K562 (cell line): ENCODE results near the gene PRKCB. TPM values are rescaled to one million over a fixed set of nuclear protein-coding genes. Genes with fewer than 3 reads are reported as not detected.
A peak's percentile ranks its signal among the peaks of the same experiment; 100 is the strongest.

Experiments used
- COPS2 ChIP-seq: fragments of 450-650 bp; conservative IDR thresholded peaks from 2 replicates; pipeline ENCODE4 v1.6.1; 2016; ENCODE audit warnings: mild to moderate bottlenecking, moderate library complexity
- CTBP1 ChIP-seq: fragments of 450-650 bp; IDR thresholded peaks from 2 replicates; pipeline ENCODE4 v1.6.1; 2016; ENCODE audit warnings: borderline replicate concordance
- FOSL1 ChIP-seq: fragments of 200-800 bp; sonication (Bioruptor generic); conservative IDR thresholded peaks from 2 replicates; pipeline ENCODE4 v1.6.1; 2016; ENCODE audit warnings: missing genetic modification characterization, missing compliant biosample characterization
- HLTF ChIP-seq: fragments of 450-650 bp; IDR thresholded peaks from 2 replicates; pipeline ENCODE4 v1.6.1; 2016
- JUN ChIP-seq, 2 experiments: sonication (generic) in 1 of 2; formaldehyde crosslinking in 1 of 2; IDR thresholded peaks; 2 replicates each; pipeline versions ENCODE4 v1.6.1 to v1.8.0; 2012 to 2022; ENCODE audit warnings: borderline replicate concordance in 2 of 2, mild to moderate bottlenecking in 2 of 2, improper control_type of control experiment in 1 of 2, low read depth in 1 of 2, low read length in 1 of 2, missing genetic modification reagents in 1 of 2
- KAT7 ChIP-seq: sonication (generic); formaldehyde crosslinking; IDR thresholded peaks from 2 replicates; pipeline ENCODE4 v1.8.0; 2022; ENCODE audit warnings: missing genetic modification reagents, mild to moderate bottlenecking, borderline replicate concordance
- NR2C1 ChIP-seq, 2 experiments: fragments of 450-650 bp; IDR thresholded peaks; 2 replicates each; pipeline ENCODE4 v1.6.1; 2017; ENCODE audit warnings: mild to moderate bottlenecking in 2 of 2, antibody characterized with exemption in 1 of 2, inconsistent platforms in 1 of 2, missing compliant biosample characterization in 1 of 2, missing genetic modification characterization in 1 of 2
- NR3C1 ChIP-seq: sonication (generic); formaldehyde crosslinking; IDR thresholded peaks from 2 replicates; pipeline ENCODE4 v1.8.1; 2022; ENCODE audit warnings: missing genetic modification reagents
- PHF21A ChIP-seq: fragments of 450-650 bp; IDR thresholded peaks from 2 replicates; pipeline ENCODE4 v1.6.1; 2017; ENCODE audit warnings: low read depth, borderline replicate concordance
- RB1 ChIP-seq: fragments of 450-650 bp; IDR thresholded peaks from 2 replicates; pipeline ENCODE4 v1.6.1; 2017; ENCODE audit warnings: low read depth, mild to moderate bottlenecking
- RBM22 ChIP-seq: fragments of 200-400 bp; formaldehyde crosslinking; IDR thresholded peaks from 2 replicates; pipeline ENCODE4 v1.6.1; 2018; ENCODE audit warnings: low read length, low read depth; ENCODE audit not compliant: poor library complexity, severe bottlenecking
- RBM39 ChIP-seq: fragments of 200-400 bp; formaldehyde crosslinking; optimal IDR thresholded peaks from 2 replicates; pipeline ENCODE3; 2018; ENCODE audit warnings: low read depth, low read length
- SRSF7 ChIP-seq: fragments of 200-400 bp; formaldehyde crosslinking; optimal IDR thresholded peaks from 2 replicates; pipeline ENCODE3; 2017; ENCODE audit warnings: mild to moderate bottlenecking, low read depth, low read length
- TSHZ1 ChIP-seq: fragments of 250-450 bp; sonication (Bioruptor Pico); IDR thresholded peaks from 2 replicates; pipeline ENCODE4 v1.4.0; 2020; ENCODE audit warnings: mild to moderate bottlenecking, moderate library complexity
- ZKSCAN1 ChIP-seq: fragments of 150-350 bp; IDR thresholded peaks from 2 replicates; pipeline ENCODE4 v1.6.1; 2016; ENCODE audit warnings: low read depth, low read length
- ZNF77 ChIP-seq: fragments of 250-450 bp; sonication (Bioruptor Pico); IDR thresholded peaks from 2 replicates; pipeline ENCODE4 v1.5.0; 2020
- polyA plus RNA-seq, 8 experiments: library from polyadenylated mRNA; depleted of rRNA in 4 of 8; stranded (reverse) in 5 of 8; unstranded in 3 of 8; fragments of >200 nt; fragmentation: Nextera tagmentation in 2 of 8; fragmentation: Illumina TruSeq in 1 of 8; extraction: Ambion mirVana in 2 of 8; extraction: Trizol in 1 of 8; gene quantifications; 2 replicates each; pipeline versions ENCODE4 v1.2.1 to v1.2.3, GENCODE V29; 2011 to 2014; ENCODE audit warnings: inconsistent platforms in 1 of 8, missing spikeins in 1 of 8
- total RNA-seq, 7 experiments: library from RNA; depleted of rRNA in 6 of 7; stranded (reverse); fragments of >200 nt in 6 of 7; fragmentation: Illumina TruSeq in 2 of 7; extraction: Trizol in 2 of 7; gene quantifications; 2 replicates each; pipeline versions ENCODE4 v1.2.1 to v1.2.3, GENCODE V29; 2011 to 2021; ENCODE audit warnings: low replicate concordance in 1 of 7

PRKCB gene
- total and polyA plus RNA-seq, 9 of the 15 experiments (the other 6 are each of a cell fraction or from before 2014, with no cell fraction given), result 49.9 to 276 (median 148) TPM

- TF ChIP-seq COPS2, result no peak
- peak; percentile 54; the same call in 1 of the 2 replicates for TF ChIP-seq JUN (IDR thresholded peaks at IDR 0.05; ENCODE audit: borderline replicate concordance, low read depth, low read length)
- TF ChIP-seq JUN (CRISPR knock-in tag; IDR thresholded peaks at IDR 0.05; ENCODE audit: borderline replicate concordance), result no peak
- 0 out of 2 replicates have a peak, but pooled peaks have one; percentile 26 for TF ChIP-seq NR2C1 (IDR thresholded peaks at IDR 0.05)
- 0 out of 2 replicates have a peak, but pooled peaks have one; percentile 18 for TF ChIP-seq NR2C1 (tag; IDR thresholded peaks at IDR 0.05)
- TF ChIP-seq SRSF7, result no peak
- no peak for TF ChIP-seq TSHZ1
- TF ChIP-seq RBM22, result no peak
- no peak for TF ChIP-seq KAT7 (CRISPR knock-in tag)
- TF ChIP-seq ZKSCAN1, result 0 out of 2 replicates have a peak, but pooled peaks have one; percentile 41
- peak; percentile 5 for TF ChIP-seq RBM39
- peak; percentile 79 for TF ChIP-seq CTBP1
- TF ChIP-seq RB1, result no peak
- no peak for TF ChIP-seq ZNF77 (CRISPR knock-in tag)
- TF ChIP-seq PHF21A, result peak; percentile 90
- no peak for TF ChIP-seq NR3C1 (CRISPR knock-in tag)
- peak; percentile 8 for TF ChIP-seq FOSL1 (tag)
- peak; percentile 78; the same call in 1 of the 2 replicates for TF ChIP-seq HLTF
Measured at GRCh38 chr16:23901178-23902033, 65.6 kb downstream of the PRKCB start (continued).
